ENCODE data around the gene NUCKS1.

NUCKS1 gene

GRCh38 chr1:205677167-205677566, 72.8 kb downstream of the NUCKS1 start:
- H2AFZ ChIP-seq (ENCODE audit: low read length), result no peak overlapping the region
- H3K9me3 ChIP-seq (replicated peaks in 1 of 2; ENCODE audit: control insufficient read depth in 2 of 2, insufficient read depth in 1 of 2, low read depth in 1 of 2, low read length in 2 of 2), result no peaks in the 10 kb centered on the region
- no peak overlapping the region for H4K91ac ChIP-seq (ENCODE audit: low read depth, low read length, poor library complexity)
- H3K14ac ChIP-seq (ENCODE audit: low read length), result no peak overlapping the region
- no peak for DNase-seq (ENCODE audit: low spot score)
- no peak overlapping the region for H2BK12ac ChIP-seq (ENCODE audit: low read length)
- no peak overlapping the region for H3K4me2 ChIP-seq (ENCODE audit: insufficient read depth, low read length, poor library complexity, severe bottlenecking)
- no peaks in the 10 kb centered on the region for H3K79me1 ChIP-seq (ENCODE audit: low read depth, low read length)
- H4K8ac ChIP-seq (ENCODE audit: low read depth, low read length), result no peak overlapping the region
- no peak overlapping the region for H3K4me3 ChIP-seq (ENCODE audit: low read length in 2 of 2)
- H3K4ac ChIP-seq (ENCODE audit: low read length), result no peak overlapping the region
- peaks cover 0 to 43% (median 0%) of the 10 kb centered on the region in 3 experiments for H3K27me3 ChIP-seq (ENCODE audit: control insufficient read depth in 3 of 3, insufficient read depth in 3 of 3, low read depth in 1 of 3, low read length in 3 of 3)
- peaks cover 18 to 22% of the 10 kb centered on the region in 2 donors for H3K4me1 ChIP-seq (ENCODE audit: control insufficient read depth in 2 of 2, insufficient read depth in 1 of 2, low read depth in 1 of 2, low read length in 2 of 2)
- H3K36me3 ChIP-seq (replicated peaks in 1 of 2; ENCODE audit: control insufficient read depth in 2 of 2, insufficient read depth in 2 of 2, low read length in 2 of 2), result no peaks in the 10 kb centered on the region
- no peak overlapping the region for H3K18ac ChIP-seq (ENCODE audit: low read length)
- no peak overlapping the region for H3K27ac ChIP-seq (replicated peaks; ENCODE audit: low read length)
- no peak overlapping the region for H3K9ac ChIP-seq (ENCODE audit: low read depth, low read length, poor library complexity)
- no peak overlapping the region for H3K23ac ChIP-seq (ENCODE audit: low read depth, low read length, poor library complexity)
- H2AK5ac ChIP-seq (ENCODE audit: low read depth, low read length), result no peak overlapping the region
- no peak overlapping the region for H2BK15ac ChIP-seq (ENCODE audit: low read length)
- no peak overlapping the region for H2BK5ac ChIP-seq (ENCODE audit: low read length)
- H2BK120ac ChIP-seq (ENCODE audit: low read depth, low read length), result no peak overlapping the region
- no CpG with 5 or more reads among the region's 5 CpGs for WGBS, 2 donors (ENCODE audit: extremely low coverage in 2 of 2, insufficient read length in 2 of 2, insufficient replicate concordance in 1 of 2)

- Histone ChIP-seq H4K91ac (ENCODE audit: low read depth, low read length, poor library complexity) (no peak overlapping the region), H3K18ac (ENCODE audit: low read length) (no peak overlapping the region), H3K4me2 (ENCODE audit: insufficient read depth, low read length, poor library complexity, severe bottlenecking) (no peak overlapping the region), H3K79me1 (ENCODE audit: low read depth, low read length) (no peaks in the 10 kb centered on the region), H2BK5ac (ENCODE audit: low read length) (no peak overlapping the region), H3K4me1 (ENCODE audit: control insufficient read depth in 2 of 2, insufficient read depth in 1 of 2, low read depth in 1 of 2, low read length in 2 of 2) (peaks cover 23 to 28% of the 10 kb centered on the region in 2 donors), H3K4ac (ENCODE audit: low read length) (no peak overlapping the region), H4K8ac (ENCODE audit: low read depth, low read length) (no peak overlapping the region), H3K27ac (replicated peaks; ENCODE audit: low read length) (no peak overlapping the region), H2AK5ac (ENCODE audit: low read depth, low read length) (peak overlapping the region; percentile 52), H2BK120ac (ENCODE audit: low read depth, low read length) (no peak overlapping the region), H2BK15ac (ENCODE audit: low read length) (no peak overlapping the region), H3K23ac (ENCODE audit: low read depth, low read length, poor library complexity) (no peak overlapping the region), H3K9me3 (replicated peaks in 1 of 2; ENCODE audit: control insufficient read depth in 2 of 2, insufficient read depth in 1 of 2, low read depth in 1 of 2, low read length in 2 of 2) (no peaks in the 10 kb centered on the region), H3K27me3 (ENCODE audit: control insufficient read depth in 3 of 3, insufficient read depth in 3 of 3, low read depth in 1 of 3, low read length in 3 of 3) (peaks cover 0 to 42% (median 0%) of the 10 kb centered on the region in 3 experiments), H3K36me3 (replicated peaks in 1 of 2; ENCODE audit: control insufficient read depth in 2 of 2, insufficient read depth in 2 of 2, low read length in 2 of 2) (no peaks in the 10 kb centered on the region), H3K4me3 (ENCODE audit: low read length in 2 of 2) (no peak overlapping the region), H2AFZ (ENCODE audit: low read length) (no peak overlapping the region), H2BK12ac (ENCODE audit: low read length) (no peak overlapping the region), H3K14ac (ENCODE audit: low read length) (no peak overlapping the region), H3K9ac (ENCODE audit: low read depth, low read length, poor library complexity) (no peak overlapping the region)
- no CpG with 5 or more reads among the region's 3 CpGs for WGBS, 2 donors (ENCODE audit: extremely low coverage in 2 of 2, insufficient read length in 2 of 2, insufficient replicate concordance in 1 of 2)
- no peak for DNase-seq (ENCODE audit: low spot score)
Observed at GRCh38 chr1:205676597-205676996, 73.4 kb downstream of the NUCKS1 start.

GRCh38 chr1:205676002-205676401, 74.0 kb downstream of the NUCKS1 start:
- no peak overlapping the region for H3K4me3 ChIP-seq (ENCODE audit: low read length in 2 of 2)
- no peak overlapping the region for H3K14ac ChIP-seq (ENCODE audit: low read length)
- no peak overlapping the region for H3K4me2 ChIP-seq (ENCODE audit: insufficient read depth, low read length, poor library complexity, severe bottlenecking)
- peak overlapping the region; percentile 31 for H2BK15ac ChIP-seq (ENCODE audit: low read length)
- H3K4me1 ChIP-seq (ENCODE audit: control insufficient read depth in 2 of 2, insufficient read depth in 1 of 2, low read depth in 1 of 2, low read length in 2 of 2), result peaks cover 27 to 33% of the 10 kb centered on the region in 2 donors
- no peak overlapping the region for H4K8ac ChIP-seq (ENCODE audit: low read depth, low read length)
- H3K18ac ChIP-seq (ENCODE audit: low read length), result no peak overlapping the region
- no peak overlapping the region for H2BK5ac ChIP-seq (ENCODE audit: low read length)
- no CpG with 5 or more reads among the region's 5 CpGs for WGBS, 2 donors (ENCODE audit: extremely low coverage in 2 of 2, insufficient read length in 2 of 2, insufficient replicate concordance in 1 of 2)
- no peak overlapping the region for H3K27ac ChIP-seq (replicated peaks; ENCODE audit: low read length)
- no peak overlapping the region for H2AFZ ChIP-seq (ENCODE audit: low read length)
- H3K9ac ChIP-seq (ENCODE audit: low read depth, low read length, poor library complexity), result peak overlapping the region; percentile 34
- H3K27me3 ChIP-seq (ENCODE audit: control insufficient read depth in 3 of 3, insufficient read depth in 3 of 3, low read depth in 1 of 3, low read length in 3 of 3), result peaks cover 0 to 36% (median 0%) of the 10 kb centered on the region in 3 experiments
- no peaks in the 10 kb centered on the region for H3K79me1 ChIP-seq (ENCODE audit: low read depth, low read length)
- peak overlapping the region; percentile 52 for H2AK5ac ChIP-seq (ENCODE audit: low read depth, low read length)
- H2BK120ac ChIP-seq (ENCODE audit: low read depth, low read length), result no peak overlapping the region
- no peak for DNase-seq (ENCODE audit: low spot score)
- H3K9me3 ChIP-seq (replicated peaks in 1 of 2; ENCODE audit: control insufficient read depth in 2 of 2, insufficient read depth in 1 of 2, low read depth in 1 of 2, low read length in 2 of 2), result no peaks in the 10 kb centered on the region
- H4K91ac ChIP-seq (ENCODE audit: low read depth, low read length, poor library complexity), result peak overlapping the region; percentile 4
- no peak overlapping the region for H3K23ac ChIP-seq (ENCODE audit: low read depth, low read length, poor library complexity)
- H3K36me3 ChIP-seq (replicated peaks in 1 of 2; ENCODE audit: control insufficient read depth in 2 of 2, insufficient read depth in 2 of 2, low read length in 2 of 2), result no peaks in the 10 kb centered on the region
- no peak overlapping the region for H3K4ac ChIP-seq (ENCODE audit: low read length)
- peak overlapping the region; percentile 48 for H2BK12ac ChIP-seq (ENCODE audit: low read length)

- Histone ChIP-seq H3K4ac (ENCODE audit: low read length) (no peak overlapping the region), H3K79me1 (ENCODE audit: low read depth, low read length) (no peaks in the 10 kb centered on the region), H3K36me3 (replicated peaks in 1 of 2; ENCODE audit: control insufficient read depth in 2 of 2, insufficient read depth in 2 of 2, low read length in 2 of 2) (no peaks in the 10 kb centered on the region), H3K4me1 (ENCODE audit: control insufficient read depth in 2 of 2, insufficient read depth in 1 of 2, low read depth in 1 of 2, low read length in 2 of 2) (peaks cover 32 to 34% of the 10 kb centered on the region in 2 donors), H2BK12ac (ENCODE audit: low read length) (no peak overlapping the region), H3K23ac (ENCODE audit: low read depth, low read length, poor library complexity) (no peak overlapping the region), H3K18ac (ENCODE audit: low read length) (no peak overlapping the region), H3K4me2 (ENCODE audit: insufficient read depth, low read length, poor library complexity, severe bottlenecking) (no peak overlapping the region), H3K14ac (ENCODE audit: low read length) (no peak overlapping the region), H2BK15ac (ENCODE audit: low read length) (no peak overlapping the region), H2BK5ac (ENCODE audit: low read length) (no peak overlapping the region), H3K27ac (replicated peaks; ENCODE audit: low read length) (no peak overlapping the region), H2BK120ac (ENCODE audit: low read depth, low read length) (no peak overlapping the region), H4K8ac (ENCODE audit: low read depth, low read length) (no peak overlapping the region), H3K27me3 (ENCODE audit: control insufficient read depth in 3 of 3, insufficient read depth in 3 of 3, low read depth in 1 of 3, low read length in 3 of 3) (peaks cover 0 to 31% (median 0%) of the 10 kb centered on the region in 3 experiments), H3K9ac (ENCODE audit: low read depth, low read length, poor library complexity) (no peak overlapping the region), H3K9me3 (replicated peaks in 1 of 2; ENCODE audit: control insufficient read depth in 2 of 2, insufficient read depth in 1 of 2, low read depth in 1 of 2, low read length in 2 of 2) (no peaks in the 10 kb centered on the region), H3K4me3 (ENCODE audit: low read length in 2 of 2) (no peak overlapping the region), H4K91ac (ENCODE audit: low read depth, low read length, poor library complexity) (no peak overlapping the region), H2AFZ (ENCODE audit: low read length) (no peak overlapping the region), H2AK5ac (ENCODE audit: low read depth, low read length) (peak overlapping the region; percentile 52)
- no peak for DNase-seq (ENCODE audit: low spot score)
- no CpG with 5 or more reads among the region's 4 CpGs for WGBS, 2 donors (ENCODE audit: extremely low coverage in 2 of 2, insufficient read length in 2 of 2, insufficient replicate concordance in 1 of 2)
Observed at GRCh38 chr1:205675247-205675646, 74.7 kb downstream of the NUCKS1 start.
